ENCODE data around the gene CAMSAP1. TPM values are rescaled to one million over a fixed set of nuclear protein-coding genes. Genes with fewer than 3 reads are reported as not detected.

CAMSAP1 gene
- total RNA-seq, 1 experiment from 2014 or later = 16.7 TPM

- 0 out of 2 replicates have a peak, but pooled peaks cover 6% of the 10 kb centered on the region for H3K4me1 ChIP-seq (replicated peaks; ENCODE audit: insufficient read depth)
- no peaks in the 10 kb centered on the region for H3K27me3 ChIP-seq (ENCODE audit: insufficient read depth, low read depth)
- H3K9me3 ChIP-seq (ENCODE audit: insufficient read depth, low read depth) = no peaks in the 10 kb centered on the region
- no peak overlapping the region for H3K27ac ChIP-seq
- H3K36me3 ChIP-seq (ENCODE audit: low read depth) = no peaks in the 10 kb centered on the region
- H3K79me2 ChIP-seq (ENCODE audit: low read depth) = peaks cover 30% of the 10 kb centered on the region
- H3F3A ChIP-seq (ENCODE audit: insufficient read depth, low read depth) = peaks cover 12% of the 10 kb centered on the region; the same call in 1 of the 2 replicates
- H2AFZ ChIP-seq = no peak overlapping the region
- no peak overlapping the region for H3K4me2 ChIP-seq
- no TSS peak for BruUV-seq (replicated peaks)
- no peaks in the 10 kb centered on the region for H4K20me1 ChIP-seq (ENCODE audit: insufficient read depth)
- intact Hi-C loops (cut with micrococcal nuclease; ENCODE audit: unreplicated experiment) = no loop called here
- no peak overlapping the region for H3K4me3 ChIP-seq
- ChIA-PET POLR2A (ENCODE audit: unreplicated experiment) (no interaction called here), CTCF (no interaction called here)
- no peak for DNase-seq
- TF ChIP-seq EZH2 (IDR thresholded peaks at IDR 0.05; ENCODE audit: low read depth) = no peak
- no peaks in the 10 kb centered on the region for H3K9me2 ChIP-seq (ENCODE audit: insufficient read depth)
Measured at GRCh38 chr9:135903358-135903656, 4.0 kb downstream of the CAMSAP1 start.

GRCh38 chr9:135902655-135903357 is 4.5 kb downstream of the CAMSAP1 start:
- intact Hi-C loops (cut with micrococcal nuclease; ENCODE audit: unreplicated experiment) = no loop called here
- H3K27me3 ChIP-seq (ENCODE audit: insufficient read depth, low read depth) = no peaks in the 10 kb centered on the region
- no peak for DNase-seq
- no peaks in the 10 kb centered on the region for H3K9me3 ChIP-seq (ENCODE audit: insufficient read depth, low read depth)
- no peak overlapping the region for H2AFZ ChIP-seq
- ChIA-PET CTCF (no interaction called here), POLR2A (ENCODE audit: unreplicated experiment) (no interaction called here)
- H3K4me2 ChIP-seq = no peak overlapping the region
- peaks cover 30% of the 10 kb centered on the region for H3K79me2 ChIP-seq (ENCODE audit: low read depth)
- no TSS peak for BruUV-seq (replicated peaks)
- H3K4me3 ChIP-seq = no peak overlapping the region
- H3K36me3 ChIP-seq (ENCODE audit: low read depth) = no peaks in the 10 kb centered on the region
- 0 out of 2 replicates have a peak, but pooled peaks cover 6% of the 10 kb centered on the region for H3K4me1 ChIP-seq (replicated peaks; ENCODE audit: insufficient read depth)
- H3K27ac ChIP-seq = no peak overlapping the region
- no peaks in the 10 kb centered on the region for H3K9me2 ChIP-seq (ENCODE audit: insufficient read depth)
- TF ChIP-seq EZH2 (IDR thresholded peaks at IDR 0.05; ENCODE audit: low read depth) (no peak), CTCF (conservative IDR thresholded peaks at IDR 0.05) (no peak)
- H3F3A ChIP-seq (ENCODE audit: insufficient read depth, low read depth) = peaks cover 12% of the 10 kb centered on the region; the same call in 1 of the 2 replicates
- no peaks in the 10 kb centered on the region for H4K20me1 ChIP-seq (ENCODE audit: insufficient read depth)

GRCh38 chr9:135901826-135902225 is 5.5 kb downstream of the CAMSAP1 start:
- H3K9me2 ChIP-seq (ENCODE audit: insufficient read depth) = no peaks in the 10 kb centered on the region
- no peaks in the 10 kb centered on the region for H3K9me3 ChIP-seq (ENCODE audit: insufficient read depth, low read depth)
- H3K79me2 ChIP-seq (ENCODE audit: low read depth) = peaks cover 30% of the 10 kb centered on the region
- CTCF ChIA-PET = no interaction called here
- no peak overlapping the region for H2AFZ ChIP-seq
- TF ChIP-seq CTCF (conservative IDR thresholded peaks at IDR 0.05) (no peak), EZH2 (IDR thresholded peaks at IDR 0.05; ENCODE audit: low read depth) (no peak)
- no TSS peak for BruUV-seq (replicated peaks)
- H3K4me2 ChIP-seq = no peak overlapping the region
- no peak overlapping the region for H3K4me3 ChIP-seq
- 0 out of 2 replicates have a peak, but pooled peaks cover 6% of the 10 kb centered on the region for H3K4me1 ChIP-seq (replicated peaks; ENCODE audit: insufficient read depth)
- no peaks in the 10 kb centered on the region for H3K27me3 ChIP-seq (ENCODE audit: insufficient read depth, low read depth)
- H4K20me1 ChIP-seq (ENCODE audit: insufficient read depth) = no peaks in the 10 kb centered on the region
- no peak overlapping the region for H3K27ac ChIP-seq
- POLR2A ChIA-PET (ENCODE audit: unreplicated experiment) = no interaction called here
- no peaks in the 10 kb centered on the region for H3K36me3 ChIP-seq (ENCODE audit: low read depth)
- peaks cover 12% of the 10 kb centered on the region; the same call in 1 of the 2 replicates for H3F3A ChIP-seq (ENCODE audit: insufficient read depth, low read depth)
- intact Hi-C loops (cut with micrococcal nuclease; ENCODE audit: unreplicated experiment) = no loop called here
- DNase-seq = no peak

Measured in PC-9 (cell line).